Stimulated activated CD8-positive, alpha-beta memory T cell treated with anti-CD3 and anti-CD28 coated beads, Interleukin-15, amount 100 ng/mL, for 4 hours (primary cell): ENCODE results near the gene RND2.
A peak's percentile ranks its signal among the peaks of the same experiment; 100 is the strongest.
"Not testable (repeated sequence)": the region's sequence is repeated elsewhere in the genome, so short reads cannot be mapped to it uniquely, and the experiment has no call there.

ENCODE experiments used
- DNase-seq, 2 donors: peaks; one replicate each; pipeline ENCODE4 v3.0.0-alpha.2; 2020; ENCODE audit warnings: low read depth in 2 of 2

Gene RND2, protein sequence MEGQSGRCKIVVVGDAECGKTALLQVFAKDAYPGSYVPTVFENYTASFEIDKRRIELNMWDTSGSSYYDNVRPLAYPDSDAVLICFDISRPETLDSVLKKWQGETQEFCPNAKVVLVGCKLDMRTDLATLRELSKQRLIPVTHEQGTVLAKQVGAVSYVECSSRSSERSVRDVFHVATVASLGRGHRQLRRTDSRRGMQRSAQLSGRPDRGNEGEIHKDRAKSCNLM

DNA sequence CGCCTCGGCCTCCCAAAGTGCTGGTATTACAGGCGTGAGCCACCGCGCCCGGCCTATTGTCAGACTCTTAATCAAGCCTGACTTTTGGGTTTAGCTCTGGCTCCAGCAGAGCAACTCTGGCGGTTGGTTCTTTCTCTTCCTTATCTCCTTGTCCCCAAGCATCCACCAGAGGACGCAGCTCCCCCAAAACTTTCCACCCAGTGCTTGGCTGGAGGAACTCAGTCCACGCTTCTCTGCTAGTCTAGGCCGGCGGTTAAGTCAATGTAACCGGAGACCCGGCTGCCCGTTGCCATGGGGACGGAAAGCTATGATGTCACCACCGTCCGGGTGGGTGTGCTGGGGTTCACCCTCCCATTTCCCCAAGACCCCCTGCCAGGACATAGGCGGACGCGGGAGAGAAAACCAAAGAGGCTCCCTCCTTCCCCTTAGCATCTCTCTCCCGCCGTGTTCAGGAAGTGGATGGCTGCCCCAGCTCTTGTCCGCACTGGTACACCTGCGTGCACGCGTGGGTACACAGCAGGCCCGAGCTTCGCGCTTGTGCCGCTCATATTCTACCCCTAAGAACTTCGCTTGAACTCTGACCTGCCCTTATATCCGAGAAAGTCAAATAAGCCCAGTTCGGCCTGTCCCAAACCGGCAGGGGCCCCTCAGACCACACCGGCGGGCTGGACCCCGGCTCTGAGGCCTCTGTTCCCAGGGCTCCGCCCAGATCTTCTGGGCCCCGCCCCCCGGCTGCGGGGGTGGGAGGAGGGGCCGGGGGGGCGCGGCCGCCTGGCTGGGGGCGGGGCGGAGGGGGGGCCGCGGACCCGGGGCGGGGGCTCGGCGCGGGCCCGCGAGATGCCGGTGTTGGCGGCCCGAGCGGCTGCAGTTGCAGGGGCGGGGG is at the start of gene RND2:
RND2 (plus strand) TSS at position 825 of the 883 bp plus-strand sequence. CDS start 117 bp downstream, outside the sequence.
- peak; percentile 52 to 64 for DNase-seq

DNA sequence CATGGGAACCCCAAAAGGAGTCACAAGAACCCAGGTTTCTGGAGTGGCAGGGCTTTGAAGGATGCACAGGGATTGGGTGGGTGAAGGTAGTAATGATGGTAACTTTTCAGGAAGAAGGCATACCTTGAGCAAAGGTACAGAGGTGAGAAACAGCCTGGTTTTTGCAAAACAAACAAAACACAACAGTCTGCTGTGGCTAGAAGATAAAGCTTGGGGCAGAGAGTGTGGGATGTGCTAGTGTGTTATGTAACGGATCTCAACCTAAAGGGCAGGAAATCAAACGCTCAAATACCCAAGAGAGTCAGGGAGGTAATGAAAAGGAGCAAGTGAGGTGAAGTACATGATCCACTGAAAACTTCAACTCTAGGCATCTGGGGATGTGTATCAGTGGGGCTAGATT is 49.8 kb upstream of the RND2 start:
- no peak for DNase-seq

DNA sequence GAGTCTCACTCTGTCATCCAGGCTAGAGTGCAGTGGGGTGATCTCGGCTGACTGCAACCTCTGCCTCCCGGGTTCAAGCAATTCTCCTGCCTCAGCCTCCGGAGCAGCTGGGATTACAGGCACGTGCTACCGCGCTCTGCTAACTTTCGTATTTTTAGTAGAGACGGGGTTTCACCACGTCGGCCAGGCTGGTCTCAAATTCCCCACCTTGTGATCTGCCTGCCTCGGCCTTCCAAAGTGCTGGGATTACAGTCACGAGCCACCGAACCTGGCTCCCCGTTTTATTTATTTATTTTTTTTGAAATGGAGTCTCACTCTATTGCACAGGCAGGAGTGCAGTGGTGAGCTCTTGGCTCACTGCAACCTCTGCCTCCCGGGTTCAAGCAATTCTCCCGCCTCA is 49.3 kb upstream of the RND2 start:
- DNase-seq: not testable (repeated sequence)

DNA sequence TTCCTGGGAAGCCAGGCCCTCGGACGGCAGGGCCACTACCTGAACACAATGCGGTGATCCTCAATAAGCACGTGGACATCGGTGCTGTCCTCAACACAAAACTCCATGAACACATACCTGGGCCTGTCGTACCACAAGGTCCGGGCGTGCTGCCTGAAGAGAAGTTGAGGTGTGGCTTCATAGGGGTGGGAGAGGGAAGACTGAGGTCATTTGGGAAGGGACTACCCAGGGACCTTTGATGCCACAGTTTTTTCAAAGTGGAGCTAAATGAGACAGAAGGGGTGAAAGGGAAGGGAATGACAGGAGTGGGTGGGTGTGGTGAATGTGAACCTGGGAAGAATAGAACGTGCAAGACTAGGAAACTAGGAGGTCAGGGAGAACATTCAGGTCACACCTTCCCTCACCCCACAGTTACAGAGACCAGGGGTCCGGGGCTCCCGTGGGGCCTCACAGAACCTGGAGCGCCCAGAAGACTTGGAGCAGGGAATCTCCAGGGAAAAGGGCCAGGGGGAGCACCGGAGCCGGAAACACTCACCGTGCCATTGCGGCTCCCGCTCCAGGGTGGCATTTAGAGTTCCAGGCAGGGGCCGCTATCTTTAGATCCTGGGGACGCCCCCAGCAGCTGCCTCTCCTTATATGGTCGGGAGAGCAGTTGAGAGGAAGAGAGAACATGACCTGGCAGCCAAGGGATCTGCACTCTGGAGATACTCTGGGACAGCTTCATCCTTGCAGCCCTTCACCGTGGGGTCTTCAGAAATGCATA is 45.3 kb upstream of the RND2 start, which contains the start of gene PTGES3L:
PTGES3L (minus strand) TSS at position 570 of the 763 bp plus-strand sequence; CDS start at position 543, 27 bp downstream.
- DNase-seq: no peak

DNA sequence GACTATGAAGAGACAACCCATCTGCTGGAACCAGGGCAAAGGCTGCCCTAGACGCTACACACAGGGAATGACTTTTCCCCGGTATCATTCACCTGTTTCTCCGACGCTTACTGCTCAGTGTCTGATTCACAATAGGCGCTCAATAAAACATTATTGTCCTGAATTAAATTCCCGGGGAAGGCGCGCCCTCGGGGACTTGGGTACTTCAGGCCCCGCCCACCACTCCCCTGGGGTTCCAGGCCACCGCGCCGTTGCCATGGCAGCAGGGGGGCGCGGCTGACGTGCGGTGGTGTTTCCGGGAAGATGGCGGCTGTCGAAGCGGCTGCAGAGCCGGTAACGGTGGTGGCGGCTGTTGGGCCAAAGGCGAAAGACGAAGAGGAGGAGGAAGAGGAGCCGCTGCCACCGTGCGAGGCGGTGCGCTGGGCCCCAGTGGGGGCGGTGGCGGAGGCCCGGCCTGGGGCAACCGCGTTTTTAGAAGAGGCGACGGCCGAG is 44.7 kb upstream of the RND2 start, which contains the start of gene RUNDC1:
RUNDC1 (plus strand) TSS at position 292 of the 492 bp plus-strand sequence; CDS start at position 304, 12 bp downstream.
- DNase-seq: peak; percentile 87 to 88

DNA sequence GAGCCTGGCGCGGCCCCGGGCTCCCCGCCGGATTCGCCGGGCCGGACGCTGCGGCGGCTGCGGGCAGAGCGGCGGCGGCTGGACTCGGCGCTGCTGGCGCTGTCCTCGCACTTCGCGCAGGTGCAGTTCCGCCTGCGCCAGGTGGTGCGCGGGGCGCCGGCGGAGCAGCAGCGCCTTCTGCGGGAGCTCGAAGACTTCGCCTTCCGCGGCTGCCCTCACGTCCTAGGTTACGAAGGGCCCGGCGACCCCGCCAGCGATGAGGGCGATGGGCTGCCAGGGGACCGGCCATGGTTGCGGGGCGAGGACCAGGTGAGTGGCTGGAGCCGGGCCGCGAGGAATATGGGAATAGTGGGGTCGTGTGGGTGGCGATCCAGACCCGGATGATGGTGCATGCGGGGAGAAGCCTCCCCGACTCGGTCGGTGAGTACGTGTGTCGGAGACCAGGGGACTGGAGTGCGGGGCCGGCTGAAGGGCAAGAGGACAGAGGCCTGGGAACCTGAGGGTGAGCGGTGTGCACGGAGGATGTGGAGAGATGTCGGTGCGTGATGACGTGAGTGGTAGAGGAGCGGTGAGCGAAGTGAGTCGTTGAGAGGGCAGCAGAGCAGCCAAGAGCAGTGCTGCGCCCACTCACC is 44.1 kb upstream of the RND2 start:
- peak; percentile 23 to 44 for DNase-seq

DNA sequence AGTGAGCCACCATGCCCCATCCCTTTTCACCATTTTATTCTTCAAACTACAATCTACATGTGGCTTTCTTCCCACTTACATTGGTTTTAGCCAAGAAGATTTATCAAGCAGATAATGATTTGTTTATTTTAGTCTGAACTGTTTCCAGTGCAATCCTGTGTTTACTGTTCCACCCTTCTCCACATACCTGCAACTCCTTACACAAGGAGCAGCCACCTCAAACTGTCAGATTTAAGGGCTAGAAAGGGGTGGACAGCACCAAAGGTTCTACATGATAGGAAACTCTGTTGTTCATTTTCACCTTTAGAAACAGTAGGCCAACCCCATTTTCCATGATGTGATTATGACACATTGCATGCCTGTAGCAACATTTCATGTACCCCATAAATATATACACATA is 42.8 kb upstream of the RND2 start:
- no peak for DNase-seq

DNA sequence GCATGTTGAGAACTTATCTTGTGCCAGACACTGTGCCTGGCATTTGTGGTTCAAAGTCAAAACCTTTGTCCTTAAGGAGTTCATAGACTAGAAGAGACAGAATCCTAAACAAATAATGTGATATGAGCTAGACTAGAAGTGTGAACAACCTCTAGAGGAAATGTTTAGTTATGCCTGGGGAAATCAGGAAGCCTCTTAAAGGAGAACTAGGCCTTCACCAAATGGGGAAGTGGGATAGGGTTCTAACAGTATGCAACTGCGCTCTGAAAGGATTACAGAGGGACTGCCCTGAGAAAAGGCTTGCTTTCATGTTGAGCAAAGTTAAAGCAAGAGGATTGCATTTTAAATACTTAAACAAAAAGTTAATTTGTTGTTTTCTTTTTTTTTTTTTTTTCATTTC is 39.8 kb upstream of the RND2 start:
- DNase-seq: no peak

DNA sequence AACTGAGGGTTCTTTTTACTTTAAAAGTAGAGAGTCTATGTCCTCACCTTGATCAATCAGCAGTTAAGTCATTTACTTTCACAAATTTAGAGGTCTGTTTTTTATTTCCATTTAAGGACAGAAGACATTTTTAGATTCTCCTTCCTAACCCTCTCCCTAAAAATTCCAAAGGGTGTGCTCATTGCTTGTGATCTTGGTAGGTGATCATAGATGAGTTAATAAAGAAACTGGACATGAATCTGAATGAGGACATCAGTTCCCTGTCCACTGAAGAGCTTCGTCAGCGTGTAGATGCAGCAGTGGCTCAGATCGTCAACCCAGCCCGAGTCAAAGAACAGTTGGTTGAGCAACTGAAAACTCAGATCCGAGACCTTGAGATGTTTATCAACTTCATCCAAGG is 35.9 kb upstream of the RND2 start:
- no peak for DNase-seq

DNA sequence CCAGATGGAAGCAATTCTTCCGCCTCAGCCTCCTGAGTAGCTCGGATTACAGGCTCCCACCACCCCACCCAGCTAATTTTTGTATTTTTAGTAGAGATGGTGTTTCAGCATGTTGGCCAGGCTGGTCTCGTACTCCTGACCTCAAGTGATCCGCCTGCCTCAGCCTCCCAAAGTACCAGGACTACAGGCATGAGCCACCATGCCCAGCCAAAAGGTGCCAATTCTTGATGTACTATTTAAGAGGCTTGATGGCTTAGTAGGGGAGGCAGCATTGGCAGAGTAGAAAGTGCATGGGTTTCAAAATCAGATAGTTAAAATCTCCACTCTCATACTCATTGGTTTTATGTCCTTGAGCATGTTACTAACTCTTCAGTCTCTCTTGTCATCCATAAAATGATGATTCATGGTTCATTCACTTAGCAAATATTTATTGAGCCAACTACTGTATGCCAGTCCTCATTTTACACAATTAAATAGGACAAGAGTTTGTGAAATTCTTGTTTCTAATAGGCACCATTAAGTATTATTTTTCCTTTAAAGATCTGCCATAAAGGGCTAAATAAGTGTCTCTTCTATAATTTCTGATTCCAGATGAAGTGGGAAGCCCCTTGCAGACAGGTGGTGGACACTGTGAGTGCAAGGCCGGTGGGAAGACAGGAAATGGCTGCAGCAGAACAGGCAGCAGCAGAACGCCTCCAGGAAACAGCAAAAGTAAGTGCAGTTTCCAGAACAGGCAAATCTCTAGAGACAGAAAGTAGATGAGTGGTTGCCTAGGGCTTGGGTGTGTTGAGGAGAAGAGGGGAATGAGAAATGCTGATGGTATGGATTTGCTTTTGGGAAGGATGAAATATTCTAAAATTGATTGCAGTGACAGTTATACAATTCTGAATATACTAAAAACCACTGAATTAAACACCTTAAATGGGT is 35.0 kb upstream of the RND2 start:
- no peak for DNase-seq

DNA sequence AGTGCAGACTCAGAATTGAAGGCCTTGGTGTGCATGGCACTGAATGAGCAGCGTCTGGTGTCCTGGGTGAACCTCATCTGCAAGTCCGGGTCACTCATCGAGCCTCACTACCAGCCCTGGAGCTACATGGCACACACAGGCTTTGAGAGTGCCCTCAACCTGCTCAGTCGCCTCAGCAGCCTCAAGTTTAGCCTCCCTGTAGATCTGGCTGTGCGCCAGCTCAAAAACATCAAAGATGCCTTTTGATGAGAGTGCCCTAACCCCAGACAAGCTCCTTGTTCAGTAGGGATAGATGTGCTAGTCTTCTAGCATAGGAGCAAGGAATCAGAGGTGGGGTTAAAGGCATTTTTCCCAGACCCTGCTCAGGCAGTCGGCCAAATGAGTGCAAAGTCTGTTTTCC is 33.6 kb upstream of the RND2 start:
- no peak for DNase-seq

DNA sequence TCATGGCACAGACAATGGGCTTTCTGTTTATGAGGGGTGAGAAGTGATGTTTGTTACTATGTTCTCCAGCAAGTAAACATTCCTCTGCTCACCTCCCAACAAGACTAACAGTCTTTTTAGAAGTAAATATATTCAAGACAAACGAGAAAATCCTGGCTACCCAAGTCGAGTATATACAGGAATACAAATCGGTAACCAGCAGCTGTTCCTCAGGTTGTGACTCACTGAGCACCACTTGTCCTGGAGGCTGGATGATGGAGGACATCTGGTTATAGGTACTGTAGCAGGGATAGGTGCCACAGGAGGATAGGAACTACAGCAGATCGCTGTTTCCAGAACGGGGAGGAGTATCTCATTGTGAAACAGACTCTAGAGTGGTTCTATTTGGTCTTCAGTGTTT is 32.2 kb upstream of the RND2 start:
- DNase-seq: no peak

DNA sequence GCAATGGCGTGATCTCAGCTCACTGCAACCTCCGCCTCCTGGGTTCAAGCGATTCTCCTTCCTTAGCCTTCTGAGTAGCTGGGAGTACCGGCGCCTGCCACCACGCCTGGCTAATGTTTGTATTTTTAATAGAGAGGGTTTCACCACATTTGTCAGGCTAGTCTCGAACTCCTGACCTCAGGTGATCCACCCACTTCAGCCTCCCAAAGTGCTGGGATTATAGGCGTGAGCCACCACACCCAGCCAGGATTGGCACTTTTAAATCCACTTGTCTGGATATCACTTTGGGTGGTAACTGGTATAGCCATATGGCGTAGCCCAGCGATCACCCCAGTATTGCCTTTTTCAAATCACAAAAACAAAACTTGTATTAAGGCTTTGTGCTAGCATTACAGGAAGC is 31.1 kb upstream of the RND2 start:
- not testable (repeated sequence) for DNase-seq

DNA sequence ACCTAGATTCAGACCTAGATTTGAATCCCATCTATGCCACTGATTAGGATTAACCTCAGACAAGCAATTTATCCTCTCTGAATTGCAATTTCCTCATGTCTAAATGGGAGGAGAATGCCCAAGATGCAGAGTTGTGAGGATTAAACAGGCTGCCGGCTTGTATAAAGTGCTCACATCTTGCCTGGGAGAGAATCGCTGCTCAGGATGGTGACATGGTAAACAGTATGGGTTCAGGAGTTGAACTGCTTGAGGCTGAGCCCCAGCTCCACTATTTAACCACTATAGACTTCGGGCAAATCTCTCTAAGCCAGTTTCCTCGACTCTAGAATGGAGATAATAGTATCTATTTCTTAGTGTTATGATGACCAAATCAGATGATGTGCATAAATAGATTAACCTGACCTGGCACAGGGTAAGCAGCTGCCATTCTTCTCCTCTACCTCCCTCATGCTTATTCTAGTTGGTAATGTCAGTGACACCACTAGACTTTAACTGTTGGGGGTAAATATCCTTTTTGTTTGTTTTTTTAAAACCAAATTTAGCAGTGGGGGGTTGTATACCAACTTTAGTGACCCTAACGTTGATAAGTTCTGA is 27.5 kb upstream of the RND2 start:
- DNase-seq: no peak

DNA sequence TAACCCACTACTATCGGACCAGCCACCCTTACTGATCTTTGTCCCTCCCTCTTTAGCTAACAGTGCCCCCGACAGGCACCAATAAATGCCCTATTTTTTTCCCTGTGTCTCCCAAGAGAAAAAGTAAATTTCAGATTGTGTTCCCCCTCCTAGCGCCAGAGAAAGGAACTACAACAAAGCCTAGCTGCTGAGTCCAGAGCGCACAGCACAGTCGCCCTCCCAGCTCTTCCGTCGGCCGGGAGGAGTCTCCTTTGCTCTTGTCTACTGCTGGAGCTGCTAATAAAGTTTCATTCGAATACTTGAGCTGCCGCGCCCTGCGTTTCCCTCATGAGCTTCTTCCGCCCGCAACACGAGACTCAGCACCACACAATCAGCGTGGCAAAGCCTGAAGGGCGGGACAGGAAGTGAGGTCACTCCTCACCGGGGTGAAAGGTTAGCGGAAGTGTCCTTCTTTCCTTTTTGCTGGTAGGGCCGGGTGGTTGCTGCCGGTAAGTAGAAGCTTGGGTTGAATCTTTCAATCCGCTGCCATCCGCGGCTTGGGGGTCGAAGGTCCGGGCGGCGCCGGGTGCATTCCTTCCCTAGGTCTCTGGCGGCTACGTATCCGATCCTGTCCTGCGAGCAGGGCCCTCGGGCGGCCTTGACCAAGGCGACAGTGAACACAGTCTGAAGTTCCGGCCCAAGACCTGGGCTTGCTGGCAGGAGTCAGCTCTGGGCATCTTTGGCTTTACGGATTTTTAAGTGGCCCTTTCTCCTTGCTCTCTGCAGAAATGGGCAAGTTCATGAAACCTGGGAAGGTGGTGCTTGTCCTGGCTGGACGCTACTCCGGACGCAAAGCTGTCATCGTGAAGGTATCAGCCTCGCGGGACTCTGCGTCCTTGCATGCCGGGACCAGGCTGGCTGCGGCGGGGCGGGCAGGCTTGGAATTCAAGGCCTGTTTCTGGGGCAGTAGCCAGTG is 26.8 kb upstream of the RND2 start, which contains the start of gene RPL27:
RPL27 (plus strand) TSS at position 436 of the 955 bp plus-strand sequence; CDS start at position 768, 332 bp downstream.
- peak; percentile 93 to 97 for DNase-seq

DNA sequence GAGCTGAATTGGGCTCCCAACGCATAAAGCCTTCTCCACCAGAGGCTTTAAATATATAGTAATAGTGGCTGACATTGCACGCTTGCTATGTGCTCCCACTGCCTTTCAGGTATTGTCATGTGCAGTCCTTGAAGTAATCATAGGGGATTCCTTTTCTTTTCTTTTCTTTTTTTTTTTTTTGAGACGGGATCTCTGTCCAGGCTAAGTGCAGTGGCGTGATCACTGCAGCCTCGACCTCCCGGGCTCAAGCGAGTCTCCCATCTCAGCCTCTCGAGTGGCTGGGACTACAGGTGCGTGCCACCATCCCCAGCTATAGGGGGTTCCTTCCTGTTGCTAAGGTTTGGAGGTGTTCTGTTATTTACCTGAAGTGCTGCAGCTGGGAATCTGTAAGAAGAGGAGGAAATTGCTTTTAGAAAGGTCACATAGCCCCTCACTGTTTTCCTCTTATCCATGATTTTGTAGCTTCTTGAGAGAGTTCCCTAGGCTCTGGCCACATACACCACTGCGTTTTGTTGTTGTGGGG is 26.0 kb upstream of the RND2 start:
- DNase-seq: no peak

DNA sequence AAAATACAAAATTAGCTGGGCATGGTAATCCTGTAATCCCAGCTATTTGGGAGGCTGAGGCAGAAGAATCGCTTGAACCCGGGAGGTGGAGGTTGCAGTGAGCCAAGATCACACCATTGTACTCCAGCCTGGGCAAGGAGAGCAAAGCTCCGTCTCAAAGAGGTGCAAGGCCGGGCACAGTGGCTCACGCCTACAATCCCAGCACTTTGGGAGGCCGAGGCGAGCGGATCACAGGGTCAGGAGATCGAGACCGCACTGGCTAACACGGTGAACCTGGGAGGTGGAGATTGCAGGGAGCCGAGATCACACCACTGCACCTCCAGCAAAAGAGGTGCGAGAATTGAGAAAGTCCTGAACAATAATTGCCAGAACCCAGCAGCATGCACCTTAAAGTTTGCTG is 24.1 kb upstream of the RND2 start:
- not testable (repeated sequence) for DNase-seq

DNA sequence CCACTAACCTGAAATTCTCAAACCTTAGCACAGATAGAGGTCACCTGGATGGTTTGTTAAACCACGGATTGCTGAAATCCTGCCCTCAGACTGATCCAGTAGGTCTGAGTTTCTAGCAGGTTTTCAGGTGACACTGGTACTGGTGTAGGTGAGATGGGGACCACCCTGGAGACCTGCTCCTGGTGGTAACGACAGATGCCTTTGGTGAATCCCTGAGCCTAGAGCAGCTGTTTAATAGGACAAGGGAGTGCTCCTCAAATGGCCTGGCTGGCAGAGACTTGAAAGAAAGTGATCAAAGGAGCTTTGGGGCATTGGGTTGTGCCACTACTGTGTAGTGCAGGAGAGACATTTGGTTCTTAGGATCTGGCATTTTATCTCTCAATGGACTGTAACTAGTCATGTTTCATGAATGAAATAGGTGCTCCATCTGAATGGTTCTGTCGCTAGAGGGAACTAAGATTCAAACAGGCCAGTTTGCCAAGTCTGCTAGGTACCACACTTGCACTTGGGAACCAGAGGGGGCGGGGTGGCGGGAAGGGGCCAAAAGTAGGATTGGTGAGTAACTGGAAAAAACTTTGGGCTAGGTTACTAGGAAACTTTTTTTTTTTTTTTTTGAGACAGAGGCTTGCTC is 21.4 kb upstream of the RND2 start:
- no peak for DNase-seq
